GM23338 (cell line): ENCODE results near the gene INAFM1. TPM values are rescaled to one million over a fixed set of nuclear protein-coding genes. Genes with fewer than 3 reads are reported as not detected.

Experiments
- ATAC-seq: fragments of 200-7000 bp; cut with Tn5 transposase; 3 replicates; pipeline ENCODE4 v1.9.1; 2020
- DNase-seq: peaks from one replicate; pipeline ENCODE4 v3.0.0-alpha.2; 2015; ENCODE audit warnings: low spot score
- H2AFZ ChIP-seq: fragments of 200-600 bp; sonication (generic); 2 replicates; pipeline ENCODE4 v1.8.0; 2016; ENCODE audit warnings: antibody characterized with exemption, mild to moderate bottlenecking, moderate library complexity
- H3F3A ChIP-seq: fragments of 200-600 bp; sonication (generic); replicated peaks from 2 replicates; pipeline ENCODE4 v1.8.0; 2017; ENCODE audit warnings: antibody characterized with exemption, mixed run types, low read depth
- H3K27ac ChIP-seq: fragments of 200-600 bp; sonication (generic); 2 replicates; pipeline ENCODE4 v1.6.1; 2016; ENCODE audit warnings: low read depth
- H3K27me3 ChIP-seq: fragments of 200-600 bp; sonication (generic); 2 replicates; pipeline ENCODE4 v1.8.0; 2016; ENCODE audit warnings: mild to moderate bottlenecking, mixed run types, moderate library complexity; ENCODE audit not compliant: insufficient read depth
- H3K36me3 ChIP-seq: fragments of 200-600 bp; sonication (generic); 2 replicates; pipeline ENCODE4 v1.8.0; 2016; ENCODE audit warnings: mild to moderate bottlenecking; ENCODE audit not compliant: insufficient read depth
- H3K4me1 ChIP-seq: fragments of 200-600 bp; sonication (generic); 2 replicates; pipeline ENCODE4 v1.8.0; 2016; ENCODE audit warnings: mild to moderate bottlenecking, moderate library complexity; ENCODE audit not compliant: insufficient read depth
- H3K4me2 ChIP-seq: fragments of 200-600 bp; sonication (generic); 2 replicates; pipeline ENCODE4 v1.7.1; 2017; ENCODE audit warnings: mixed run types
- H3K4me3 ChIP-seq: fragments of 200-600 bp; sonication (generic); 2 replicates; pipeline ENCODE4 v1.6.1; 2016; ENCODE audit warnings: mixed run types
- H3K79me2 ChIP-seq: fragments of 200-600 bp; sonication (generic); replicated peaks from 2 replicates; pipeline ENCODE4 v1.8.0; 2017; ENCODE audit warnings: mild to moderate bottlenecking; ENCODE audit not compliant: insufficient read depth
- H3K9me2 ChIP-seq: fragments of 200-600 bp; sonication (generic); 2 replicates; pipeline ENCODE4 v1.8.0; 2017; ENCODE audit not compliant: insufficient read depth
- H4K20me1 ChIP-seq: fragments of 200-600 bp; sonication (generic); replicated peaks from 2 replicates; pipeline ENCODE4 v1.8.0; 2017; ENCODE audit warnings: mild to moderate bottlenecking; ENCODE audit not compliant: insufficient read depth
- H3K27ac Mint-ChIP-seq: 2 replicates; pipeline ENCODE4 v1.8.0; 2020; ENCODE audit warnings: inconsistent platforms, mild to moderate bottlenecking, moderate library complexity, mixed read lengths
- H3K27me3 Mint-ChIP-seq: 3 replicates; pipeline ENCODE4 v1.8.0; 2022; ENCODE audit warnings: low read depth, mild to moderate bottlenecking, moderate library complexity, mixed read lengths, inconsistent platforms; ENCODE audit not compliant: insufficient read depth, poor library complexity
- H3K36me3 Mint-ChIP-seq: 3 replicates; pipeline ENCODE4 v1.8.0; 2021; ENCODE audit warnings: low read depth, mild to moderate bottlenecking, inconsistent platforms, moderate library complexity, mixed read lengths
- H3K4me1 Mint-ChIP-seq: 3 replicates; pipeline ENCODE4 v1.8.0; 2020; ENCODE audit warnings: mild to moderate bottlenecking, inconsistent platforms, mixed read lengths
- H3K4me3 Mint-ChIP-seq: 3 replicates; pipeline ENCODE4 v1.8.0; 2021; ENCODE audit warnings: moderate library complexity, mild to moderate bottlenecking, inconsistent platforms, mixed read lengths
- H3K9me3 Mint-ChIP-seq: 3 replicates; pipeline ENCODE4 v1.8.0; 2020; ENCODE audit warnings: moderate library complexity, mild to moderate bottlenecking, inconsistent platforms, mixed read lengths
- EZH2 ChIP-seq: fragments of 200-600 bp; sonication (generic); IDR thresholded peaks from one replicate; pipeline ENCODE4 v1.8.0; 2017; ENCODE audit warnings: antibody characterized with exemption, mild to moderate bottlenecking, low read depth; ENCODE audit not compliant: unreplicated experiment
- EZH2phosphoT487 ChIP-seq: fragments of 200-600 bp; sonication (generic); IDR thresholded peaks from one replicate; pipeline ENCODE4 v1.8.1; 2018; ENCODE audit warnings: antibody characterized with exemption; ENCODE audit not compliant: unreplicated experiment
- JUNB ChIP-seq: IDR thresholded peaks from one replicate; pipeline ENCODE4 v1.6.1; 2016; ENCODE audit warnings: antibody characterized with exemption; ENCODE audit not compliant: unreplicated experiment
- NANOG ChIP-seq: IDR thresholded peaks from 2 replicates; pipeline ENCODE4 v1.6.1; 2016; ENCODE audit warnings: antibody characterized with exemption, borderline replicate concordance
- POLR2AphosphoS5 ChIP-seq: IDR thresholded peaks from 2 replicates; pipeline ENCODE4 v1.6.1; 2016; ENCODE audit warnings: antibody characterized with exemption, low read depth
- STAT1 ChIP-seq: IDR thresholded peaks from one replicate; pipeline ENCODE4 v1.6.1; 2016; ENCODE audit warnings: antibody characterized with exemption; ENCODE audit not compliant: unreplicated experiment
- ZNF331 ChIP-seq: fragments of 250-450 bp; sonication (Bioruptor Pico); IDR thresholded peaks from 2 replicates; pipeline ENCODE4 v1.5.0; 2020; ENCODE audit warnings: low read depth, mild to moderate bottlenecking, moderate library complexity
- polyA plus RNA-seq: library from polyadenylated mRNA; unstranded; fragments of >200 nt; fragmentation: Nextera tagmentation; extraction: Ambion mirVana; gene quantifications from 2 replicates; pipeline ENCODE4 v1.2.1, GENCODE V29; 2016
- total RNA-seq: library from RNA; depleted of rRNA; stranded (reverse); fragments of >200 nt; shearing (Covaris generic); gene quantifications from 2 replicates; pipeline ENCODE4 v1.2.3, GENCODE V29; 2014
- TF ChIP-seq, protein P1 (sequence below), 2 experiments: fragments of 200-600 bp in 1 of 2; sonication (generic) in 1 of 2; conservative IDR thresholded peaks; 2 replicates each; pipeline versions ENCODE4 v1.5.1 to v1.6.1; 2016 to 2017; ENCODE audit warnings: antibody characterized with exemption in 2 of 2, low read depth in 2 of 2, mild to moderate bottlenecking in 2 of 2, moderate library complexity in 1 of 2
- TF ChIP-seq, protein P2 (sequence below): IDR thresholded peaks from one replicate; pipeline ENCODE4 v1.6.1; 2018; ENCODE audit warnings: antibody characterized with exemption; ENCODE audit not compliant: unreplicated experiment
- TF ChIP-seq, protein P3 (sequence below): fragments of 250-450 bp; sonication (Bioruptor Pico); IDR thresholded peaks from 2 replicates; pipeline ENCODE4 v1.5.0; 2020; ENCODE audit warnings: mild to moderate bottlenecking, moderate library complexity
- TF ChIP-seq, protein P4 (sequence below): IDR thresholded peaks from 2 replicates; pipeline ENCODE4 v1.6.1; 2016; ENCODE audit warnings: antibody characterized with exemption

The INAFM1 gene
- total and polyA plus RNA-seq, 2 experiments from 2014 or later: 2.9 to 10.2 TPM

DNA sequence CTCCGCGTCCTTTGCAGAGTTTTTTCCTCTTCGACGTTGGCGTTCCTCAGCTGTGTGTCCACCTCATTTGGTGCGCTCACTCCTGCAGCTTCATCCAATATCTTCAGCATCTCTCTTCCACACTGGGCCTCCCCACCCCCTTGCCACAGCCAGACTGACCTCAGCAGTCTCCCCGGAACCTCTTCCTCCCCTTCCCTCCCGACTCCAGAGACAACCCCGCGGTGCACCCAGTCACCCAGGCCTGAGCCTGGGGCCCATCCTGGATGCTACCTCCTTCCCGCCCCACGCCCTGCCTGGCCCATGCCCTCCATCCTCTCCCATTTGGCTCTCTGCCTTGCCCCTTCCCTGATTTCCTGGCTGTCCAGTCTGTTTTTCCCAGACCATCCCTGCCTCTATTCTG is 49.2 kb downstream of the INAFM1 start:
- no peaks in the 10 kb centered on the region for H3K36me3 ChIP-seq
- H3K4me1 Mint-ChIP-seq: no peaks in the 10 kb centered on the region
- no peaks in the 10 kb centered on the region for H3K4me1 ChIP-seq
- H3K27me3 ChIP-seq: no peaks in the 10 kb centered on the region
- H3K4me3 Mint-ChIP-seq: no peak overlapping the region
- H4K20me1 ChIP-seq: no peaks in the 10 kb centered on the region
- H3K4me3 ChIP-seq: no peak overlapping the region
- no peak overlapping the region; the same call in 1 of the 2 replicates for H3K27ac Mint-ChIP-seq
- no peaks in the 10 kb centered on the region; the same call in 1 of the 2 replicates for H3F3A ChIP-seq
- no peak; the same call in 2 of the 3 replicates for ATAC-seq
- TF ChIP-seq NANOG (no peak), JUNB (no peak), STAT1 (no peak), EZH2 (no peak), EZH2phosphoT487 (no peak), POLR2AphosphoS5 (no peak), ZNF331 (CRISPR knock-in tag) (no peak)
- TF ChIP-seq, protein P1, sequence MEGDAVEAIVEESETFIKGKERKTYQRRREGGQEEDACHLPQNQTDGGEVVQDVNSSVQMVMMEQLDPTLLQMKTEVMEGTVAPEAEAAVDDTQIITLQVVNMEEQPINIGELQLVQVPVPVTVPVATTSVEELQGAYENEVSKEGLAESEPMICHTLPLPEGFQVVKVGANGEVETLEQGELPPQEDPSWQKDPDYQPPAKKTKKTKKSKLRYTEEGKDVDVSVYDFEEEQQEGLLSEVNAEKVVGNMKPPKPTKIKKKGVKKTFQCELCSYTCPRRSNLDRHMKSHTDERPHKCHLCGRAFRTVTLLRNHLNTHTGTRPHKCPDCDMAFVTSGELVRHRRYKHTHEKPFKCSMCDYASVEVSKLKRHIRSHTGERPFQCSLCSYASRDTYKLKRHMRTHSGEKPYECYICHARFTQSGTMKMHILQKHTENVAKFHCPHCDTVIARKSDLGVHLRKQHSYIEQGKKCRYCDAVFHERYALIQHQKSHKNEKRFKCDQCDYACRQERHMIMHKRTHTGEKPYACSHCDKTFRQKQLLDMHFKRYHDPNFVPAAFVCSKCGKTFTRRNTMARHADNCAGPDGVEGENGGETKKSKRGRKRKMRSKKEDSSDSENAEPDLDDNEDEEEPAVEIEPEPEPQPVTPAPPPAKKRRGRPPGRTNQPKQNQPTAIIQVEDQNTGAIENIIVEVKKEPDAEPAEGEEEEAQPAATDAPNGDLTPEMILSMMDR (conservative IDR thresholded peaks at IDR 0.05; ENCODE audit: low read depth in 2 of 2): no peak
- TF ChIP-seq, protein P2, sequence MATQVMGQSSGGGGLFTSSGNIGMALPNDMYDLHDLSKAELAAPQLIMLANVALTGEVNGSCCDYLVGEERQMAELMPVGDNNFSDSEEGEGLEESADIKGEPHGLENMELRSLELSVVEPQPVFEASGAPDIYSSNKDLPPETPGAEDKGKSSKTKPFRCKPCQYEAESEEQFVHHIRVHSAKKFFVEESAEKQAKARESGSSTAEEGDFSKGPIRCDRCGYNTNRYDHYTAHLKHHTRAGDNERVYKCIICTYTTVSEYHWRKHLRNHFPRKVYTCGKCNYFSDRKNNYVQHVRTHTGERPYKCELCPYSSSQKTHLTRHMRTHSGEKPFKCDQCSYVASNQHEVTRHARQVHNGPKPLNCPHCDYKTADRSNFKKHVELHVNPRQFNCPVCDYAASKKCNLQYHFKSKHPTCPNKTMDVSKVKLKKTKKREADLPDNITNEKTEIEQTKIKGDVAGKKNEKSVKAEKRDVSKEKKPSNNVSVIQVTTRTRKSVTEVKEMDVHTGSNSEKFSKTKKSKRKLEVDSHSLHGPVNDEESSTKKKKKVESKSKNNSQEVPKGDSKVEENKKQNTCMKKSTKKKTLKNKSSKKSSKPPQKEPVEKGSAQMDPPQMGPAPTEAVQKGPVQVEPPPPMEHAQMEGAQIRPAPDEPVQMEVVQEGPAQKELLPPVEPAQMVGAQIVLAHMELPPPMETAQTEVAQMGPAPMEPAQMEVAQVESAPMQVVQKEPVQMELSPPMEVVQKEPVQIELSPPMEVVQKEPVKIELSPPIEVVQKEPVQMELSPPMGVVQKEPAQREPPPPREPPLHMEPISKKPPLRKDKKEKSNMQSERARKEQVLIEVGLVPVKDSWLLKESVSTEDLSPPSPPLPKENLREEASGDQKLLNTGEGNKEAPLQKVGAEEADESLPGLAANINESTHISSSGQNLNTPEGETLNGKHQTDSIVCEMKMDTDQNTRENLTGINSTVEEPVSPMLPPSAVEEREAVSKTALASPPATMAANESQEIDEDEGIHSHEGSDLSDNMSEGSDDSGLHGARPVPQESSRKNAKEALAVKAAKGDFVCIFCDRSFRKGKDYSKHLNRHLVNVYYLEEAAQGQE: no peak
- TF ChIP-seq, protein P3, sequence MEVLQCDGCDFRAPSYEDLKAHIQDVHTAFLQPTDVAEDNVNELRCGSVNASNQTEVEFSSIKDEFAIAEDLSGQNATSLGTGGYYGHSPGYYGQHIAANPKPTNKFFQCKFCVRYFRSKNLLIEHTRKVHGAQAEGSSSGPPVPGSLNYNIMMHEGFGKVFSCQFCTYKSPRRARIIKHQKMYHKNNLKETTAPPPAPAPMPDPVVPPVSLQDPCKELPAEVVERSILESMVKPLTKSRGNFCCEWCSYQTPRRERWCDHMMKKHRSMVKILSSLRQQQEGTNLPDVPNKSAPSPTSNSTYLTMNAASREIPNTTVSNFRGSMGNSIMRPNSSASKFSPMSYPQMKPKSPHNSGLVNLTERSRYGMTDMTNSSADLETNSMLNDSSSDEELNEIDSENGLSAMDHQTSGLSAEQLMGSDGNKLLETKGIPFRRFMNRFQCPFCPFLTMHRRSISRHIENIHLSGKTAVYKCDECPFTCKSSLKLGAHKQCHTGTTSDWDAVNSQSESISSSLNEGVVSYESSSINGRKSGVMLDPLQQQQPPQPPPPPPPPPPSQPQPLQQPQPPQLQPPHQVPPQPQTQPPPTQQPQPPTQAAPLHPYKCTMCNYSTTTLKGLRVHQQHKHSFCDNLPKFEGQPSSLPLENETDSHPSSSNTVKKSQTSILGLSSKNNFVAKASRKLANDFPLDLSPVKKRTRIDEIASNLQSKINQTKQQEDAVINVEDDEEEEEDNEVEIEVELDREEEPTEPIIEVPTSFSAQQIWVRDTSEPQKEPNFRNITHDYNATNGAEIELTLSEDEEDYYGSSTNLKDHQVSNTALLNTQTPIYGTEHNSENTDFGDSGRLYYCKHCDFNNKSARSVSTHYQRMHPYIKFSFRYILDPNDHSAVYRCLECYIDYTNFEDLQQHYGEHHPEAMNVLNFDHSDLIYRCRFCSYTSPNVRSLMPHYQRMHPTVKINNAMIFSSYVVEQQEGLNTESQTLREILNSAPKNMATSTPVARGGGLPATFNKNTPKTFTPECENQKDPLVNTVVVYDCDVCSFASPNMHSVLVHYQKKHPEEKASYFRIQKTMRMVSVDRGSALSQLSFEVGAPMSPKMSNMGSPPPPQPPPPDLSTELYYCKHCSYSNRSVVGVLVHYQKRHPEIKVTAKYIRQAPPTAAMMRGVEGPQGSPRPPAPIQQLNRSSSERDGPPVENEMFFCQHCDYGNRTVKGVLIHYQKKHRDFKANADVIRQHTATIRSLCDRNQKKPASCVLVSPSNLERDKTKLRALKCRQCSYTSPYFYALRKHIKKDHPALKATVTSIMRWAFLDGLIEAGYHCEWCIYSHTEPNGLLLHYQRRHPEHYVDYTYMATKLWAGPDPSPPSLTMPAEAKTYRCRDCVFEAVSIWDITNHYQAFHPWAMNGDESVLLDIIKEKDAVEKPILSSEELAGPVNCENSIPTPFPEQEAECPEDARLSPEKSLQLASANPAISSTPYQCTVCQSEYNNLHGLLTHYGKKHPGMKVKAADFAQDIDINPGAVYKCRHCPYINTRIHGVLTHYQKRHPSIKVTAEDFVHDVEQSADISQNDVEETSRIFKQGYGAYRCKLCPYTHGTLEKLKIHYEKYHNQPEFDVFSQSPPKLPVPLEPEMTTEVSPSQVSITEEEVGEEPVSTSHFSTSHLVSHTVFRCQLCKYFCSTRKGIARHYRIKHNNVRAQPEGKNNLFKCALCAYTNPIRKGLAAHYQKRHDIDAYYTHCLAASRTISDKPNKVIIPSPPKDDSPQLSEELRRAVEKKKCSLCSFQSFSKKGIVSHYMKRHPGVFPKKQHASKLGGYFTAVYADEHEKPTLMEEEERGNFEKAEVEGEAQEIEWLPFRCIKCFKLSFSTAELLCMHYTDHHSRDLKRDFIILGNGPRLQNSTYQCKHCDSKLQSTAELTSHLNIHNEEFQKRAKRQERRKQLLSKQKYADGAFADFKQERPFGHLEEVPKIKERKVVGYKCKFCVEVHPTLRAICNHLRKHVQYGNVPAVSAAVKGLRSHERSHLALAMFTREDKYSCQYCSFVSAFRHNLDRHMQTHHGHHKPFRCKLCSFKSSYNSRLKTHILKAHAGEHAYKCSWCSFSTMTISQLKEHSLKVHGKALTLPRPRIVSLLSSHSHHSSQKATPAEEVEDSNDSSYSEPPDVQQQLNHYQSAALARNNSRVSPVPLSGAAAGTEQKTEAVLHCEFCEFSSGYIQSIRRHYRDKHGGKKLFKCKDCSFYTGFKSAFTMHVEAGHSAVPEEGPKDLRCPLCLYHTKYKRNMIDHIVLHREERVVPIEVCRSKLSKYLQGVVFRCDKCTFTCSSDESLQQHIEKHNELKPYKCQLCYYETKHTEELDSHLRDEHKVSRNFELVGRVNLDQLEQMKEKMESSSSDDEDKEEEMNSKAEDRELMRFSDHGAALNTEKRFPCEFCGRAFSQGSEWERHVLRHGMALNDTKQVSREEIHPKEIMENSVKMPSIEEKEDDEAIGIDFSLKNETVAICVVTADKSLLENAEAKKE (CRISPR knock-in tag): no peak
- TF ChIP-seq, protein P4, sequence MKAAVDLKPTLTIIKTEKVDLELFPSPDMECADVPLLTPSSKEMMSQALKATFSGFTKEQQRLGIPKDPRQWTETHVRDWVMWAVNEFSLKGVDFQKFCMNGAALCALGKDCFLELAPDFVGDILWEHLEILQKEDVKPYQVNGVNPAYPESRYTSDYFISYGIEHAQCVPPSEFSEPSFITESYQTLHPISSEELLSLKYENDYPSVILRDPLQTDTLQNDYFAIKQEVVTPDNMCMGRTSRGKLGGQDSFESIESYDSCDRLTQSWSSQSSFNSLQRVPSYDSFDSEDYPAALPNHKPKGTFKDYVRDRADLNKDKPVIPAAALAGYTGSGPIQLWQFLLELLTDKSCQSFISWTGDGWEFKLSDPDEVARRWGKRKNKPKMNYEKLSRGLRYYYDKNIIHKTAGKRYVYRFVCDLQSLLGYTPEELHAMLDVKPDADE: no peak
- peaks cover 6% of the 10 kb centered on the region for H3K27me3 Mint-ChIP-seq
- no peak overlapping the region for H3K27ac ChIP-seq
- no peaks in the 10 kb centered on the region; the same call in 2 of the 3 replicates for H3K36me3 Mint-ChIP-seq
- no peaks in the 10 kb centered on the region for H3K9me2 ChIP-seq
- H3K4me2 ChIP-seq: no peak overlapping the region
- H2AFZ ChIP-seq: peak overlapping the region; percentile 59; the same call in 1 of the 2 replicates
- no peak for DNase-seq
- H3K79me2 ChIP-seq: no peaks in the 10 kb centered on the region
- H3K9me3 Mint-ChIP-seq: no peaks in the 10 kb centered on the region; the same call in 2 of the 3 replicates
